ENCODE results near the gene KSR1. TPM values are rescaled to one million over a fixed set of nuclear protein-coding genes. Genes with fewer than 3 reads are reported as not detected.

Gene KSR1
- total and polyA plus RNA-seq, 10 of the 15 experiments (the other 5 are each of a cell fraction or from before 2014, with no cell fraction given) = 0.97 to 66.6 (median 22.9) TPM

- FAIRE-seq = no peak
- TF ChIP-seq LARP7 (IDR thresholded peaks at IDR 0.05) = no peak
- no peak for TF ChIP-seq POLR2A (IDR thresholded peaks at IDR 0.05; ENCODE audit: low read depth, low read length)
- TF ChIP-seq, protein P1, sequence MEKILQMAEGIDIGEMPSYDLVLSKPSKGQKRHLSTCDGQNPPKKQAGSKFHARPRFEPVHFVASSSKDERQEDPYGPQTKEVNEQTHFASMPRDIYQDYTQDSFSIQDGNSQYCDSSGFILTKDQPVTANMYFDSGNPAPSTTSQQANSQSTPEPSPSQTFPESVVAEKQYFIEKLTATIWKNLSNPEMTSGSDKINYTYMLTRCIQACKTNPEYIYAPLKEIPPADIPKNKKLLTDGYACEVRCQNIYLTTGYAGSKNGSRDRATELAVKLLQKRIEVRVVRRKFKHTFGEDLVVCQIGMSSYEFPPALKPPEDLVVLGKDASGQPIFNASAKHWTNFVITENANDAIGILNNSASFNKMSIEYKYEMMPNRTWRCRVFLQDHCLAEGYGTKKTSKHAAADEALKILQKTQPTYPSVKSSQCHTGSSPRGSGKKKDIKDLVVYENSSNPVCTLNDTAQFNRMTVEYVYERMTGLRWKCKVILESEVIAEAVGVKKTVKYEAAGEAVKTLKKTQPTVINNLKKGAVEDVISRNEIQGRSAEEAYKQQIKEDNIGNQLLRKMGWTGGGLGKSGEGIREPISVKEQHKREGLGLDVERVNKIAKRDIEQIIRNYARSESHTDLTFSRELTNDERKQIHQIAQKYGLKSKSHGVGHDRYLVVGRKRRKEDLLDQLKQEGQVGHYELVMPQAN (conservative IDR thresholded peaks at IDR 0.05) = no peak
- no peak for TF ChIP-seq SMARCA5 (IDR thresholded peaks at IDR 0.05)
- no peak for TF ChIP-seq HDAC6 (IDR thresholded peaks at IDR 0.05; ENCODE audit: unreplicated experiment)
- TF ChIP-seq WRNIP1 (IDR thresholded peaks at IDR 0.05; ENCODE audit: borderline replicate concordance, low read depth, low read length) = no peak
- TF ChIP-seq, protein P2, sequence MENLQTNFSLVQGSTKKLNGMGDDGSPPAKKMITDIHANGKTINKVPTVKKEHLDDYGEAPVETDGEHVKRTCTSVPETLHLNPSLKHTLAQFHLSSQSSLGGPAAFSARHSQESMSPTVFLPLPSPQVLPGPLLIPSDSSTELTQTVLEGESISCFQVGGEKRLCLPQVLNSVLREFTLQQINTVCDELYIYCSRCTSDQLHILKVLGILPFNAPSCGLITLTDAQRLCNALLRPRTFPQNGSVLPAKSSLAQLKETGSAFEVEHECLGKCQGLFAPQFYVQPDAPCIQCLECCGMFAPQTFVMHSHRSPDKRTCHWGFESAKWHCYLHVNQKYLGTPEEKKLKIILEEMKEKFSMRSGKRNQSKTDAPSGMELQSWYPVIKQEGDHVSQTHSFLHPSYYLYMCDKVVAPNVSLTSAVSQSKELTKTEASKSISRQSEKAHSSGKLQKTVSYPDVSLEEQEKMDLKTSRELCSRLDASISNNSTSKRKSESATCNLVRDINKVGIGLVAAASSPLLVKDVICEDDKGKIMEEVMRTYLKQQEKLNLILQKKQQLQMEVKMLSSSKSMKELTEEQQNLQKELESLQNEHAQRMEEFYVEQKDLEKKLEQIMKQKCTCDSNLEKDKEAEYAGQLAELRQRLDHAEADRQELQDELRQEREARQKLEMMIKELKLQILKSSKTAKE (IDR thresholded peaks at IDR 0.05; ENCODE audit: low read depth, poor library complexity, severe bottlenecking) = no peak
- TF ChIP-seq NFXL1 (IDR thresholded peaks at IDR 0.05; ENCODE audit: borderline replicate concordance) = no peak
- no peak for TF ChIP-seq NR2C2 (IDR thresholded peaks at IDR 0.05; ENCODE audit: borderline replicate concordance, control insufficient read depth, insufficient read length, low read depth)
- TF ChIP-seq RUNX3 (IDR thresholded peaks at IDR 0.05; ENCODE audit: low read length) = no peak
- TF ChIP-seq KAT2A (conservative IDR thresholded peaks at IDR 0.05; ENCODE audit: control insufficient read depth, low read depth, low read length) = no peak
- no peak for TF ChIP-seq IRF4 (IDR thresholded peaks at IDR 0.05; ENCODE audit: low read depth, low read length)
- TF ChIP-seq SUPT20H (IDR thresholded peaks at IDR 0.05; ENCODE audit: borderline replicate concordance, control insufficient read depth, low read depth, low read length) = no peak
- TF ChIP-seq HSF1 (IDR thresholded peaks at IDR 0.05; ENCODE audit: low read depth, low read length) = no peak
- TF ChIP-seq RELA (IDR thresholded peaks at IDR 0.05; ENCODE audit: borderline replicate concordance, partially characterized antibody) = no peak
- Histone ChIP-seq H2AFZ (ENCODE audit: control insufficient read depth, low read depth, low read length) (no peak overlapping the region), H3K4me3 (no peak overlapping the region), H3K27ac (ENCODE audit: control insufficient read depth, insufficient read depth) (no peak overlapping the region), H3K36me3 (ENCODE audit: control insufficient read depth in 2 of 2, insufficient read depth in 2 of 2, low read length in 1 of 2) (peaks cover 3 to 10% of the 10 kb centered on the region in 2 experiments; a peak in 3 of 4 replicates), H3K27me3 (replicated peaks in 1 of 2; ENCODE audit: control insufficient read depth in 2 of 2, insufficient read depth in 2 of 2, low read length in 1 of 2) (no peaks in the 10 kb centered on the region), H4K20me1 (ENCODE audit: control insufficient read depth, insufficient read depth) (no peaks in the 10 kb centered on the region), H3K4me1 (ENCODE audit: control insufficient read depth, insufficient read depth, low read length) (peaks cover 31% of the 10 kb centered on the region), H3K9ac (ENCODE audit: control insufficient read depth, insufficient read depth, low read length) (no peak overlapping the region), H3K9me3 (replicated peaks; ENCODE audit: control insufficient read depth, insufficient read depth, low read length) (peaks cover 7% of the 10 kb centered on the region; the same call in 2 of the 3 replicates), H3K4me2 (ENCODE audit: control insufficient read depth, insufficient read depth) (no peak overlapping the region), H3K79me2 (ENCODE audit: control insufficient read depth, insufficient read depth, low read length) (peaks cover 33% of the 10 kb centered on the region)
- intact Hi-C loops (cut with micrococcal nuclease; ENCODE audit: unreplicated experiment) = loop anchor here (5.0 kb wide), 1 partner anchor 36 kb away; no protein-coding TSS in a partner anchor
- in situ Hi-C loops (cut with MboI) = loop anchor here (25.0 kb wide), 2 partner anchors 1064 to 1389 kb away; partner anchors contain the start of genes FLOT2, PIGS and UNC119
- DNase-seq (ENCODE audit: low read depth, low spot score) = no peak
- ChIA-PET SMC1A (ENCODE audit: uncharacterized antibody, unreplicated experiment) (interaction anchor here (1.3 to 11.6 kb wide), 4 partner anchors 13 to 40 kb away, joined by 4 to 139 read pairs (median 10); no protein-coding TSS in a partner anchor), RAD21 (ENCODE audit: unreplicated experiment) (interaction anchor here (0.6 to 1.1 kb wide), 2 partner anchors 32 to 97 kb away, joined by 3 read pairs; no protein-coding TSS in a partner anchor), POLR2A (interaction anchor here (0.7 to 0.8 kb wide), 3 partner anchors 41 to 224 kb away, joined by 3 to 5 read pairs (median 3); no protein-coding TSS in a partner anchor), CTCF (interaction anchor here (0.7 to 1.5 kb wide), 5 partner anchors 10 to 118 kb away, joined by 3 to 6 read pairs (median 3); no protein-coding TSS in a partner anchor)
- BruUV-seq (replicated peaks) = no TSS peak
- 98% methylated on average over 8 of the region's 8 CpGs for WGBS (ENCODE audit: insufficient coverage, insufficient replicate concordance, low lambda C conversion rate, missing lambda C conversion rate)
- no peak for ATAC-seq
These were observed 42.5 kb downstream of the KSR1 start for GRCh38 chr17:27498615-27499309.

All from GM12878 (cell line).